Muscle of back (tissue), 11 donors: ENCODE measurements around the gene PSME1. TPM values are rescaled to one million over a fixed set of nuclear protein-coding genes. Genes with fewer than 3 reads are reported as not detected.
"Not testable (repeated sequence)": the region's sequence is repeated elsewhere in the genome, so short reads cannot be mapped to it uniquely, and the experiment has no call there.

Experiments
- DNase-seq, 3 donors: peaks; one replicate each; pipeline versions ENCODE4 v3.0.0 to v3.0.0-alpha.2; 2013
- polyA plus RNA-seq, 10 donors: library from polyadenylated mRNA; unstranded; fragments of 120-200 nt; gene quantifications; one replicate each; pipeline ENCODE4 v1.2.1, GENCODE V29; 2013; ENCODE audit not compliant: insufficient read length in 10 of 10

The PSME1 gene
- polyA plus RNA-seq, 10 donors: 96.2 to 122 (median 112) TPM

- DNase-seq: no peak
Observed at GRCh38 chr14:24100982-24101494, 35.0 kb upstream of the PSME1 start.

- no peak for DNase-seq
Observed at GRCh38 chr14:24102357-24103048, 33.5 kb upstream of the PSME1 start.

DNA sequence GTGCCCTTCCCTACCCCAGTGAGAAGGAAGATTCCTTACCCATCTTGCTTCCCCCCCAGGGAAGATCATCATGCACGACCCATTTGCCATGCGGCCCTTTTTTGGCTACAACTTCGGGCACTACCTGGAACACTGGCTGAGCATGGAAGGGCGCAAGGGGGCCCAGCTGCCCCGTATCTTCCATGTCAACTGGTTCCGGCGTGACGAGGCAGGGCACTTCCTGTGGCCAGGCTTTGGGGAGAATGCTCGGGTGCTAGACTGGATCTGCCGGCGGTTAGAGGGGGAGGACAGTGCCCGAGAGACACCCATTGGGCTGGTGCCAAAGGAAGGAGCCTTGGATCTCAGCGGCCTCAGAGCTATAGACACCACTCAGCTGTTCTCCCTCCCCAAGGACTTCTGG is 32.5 kb upstream of the PSME1 start:
- DNase-seq: no peak

GRCh38 chr14:24105609-24106239 is 30.3 kb upstream of the PSME1 start:
- DNase-seq: not testable (repeated sequence)

DNA sequence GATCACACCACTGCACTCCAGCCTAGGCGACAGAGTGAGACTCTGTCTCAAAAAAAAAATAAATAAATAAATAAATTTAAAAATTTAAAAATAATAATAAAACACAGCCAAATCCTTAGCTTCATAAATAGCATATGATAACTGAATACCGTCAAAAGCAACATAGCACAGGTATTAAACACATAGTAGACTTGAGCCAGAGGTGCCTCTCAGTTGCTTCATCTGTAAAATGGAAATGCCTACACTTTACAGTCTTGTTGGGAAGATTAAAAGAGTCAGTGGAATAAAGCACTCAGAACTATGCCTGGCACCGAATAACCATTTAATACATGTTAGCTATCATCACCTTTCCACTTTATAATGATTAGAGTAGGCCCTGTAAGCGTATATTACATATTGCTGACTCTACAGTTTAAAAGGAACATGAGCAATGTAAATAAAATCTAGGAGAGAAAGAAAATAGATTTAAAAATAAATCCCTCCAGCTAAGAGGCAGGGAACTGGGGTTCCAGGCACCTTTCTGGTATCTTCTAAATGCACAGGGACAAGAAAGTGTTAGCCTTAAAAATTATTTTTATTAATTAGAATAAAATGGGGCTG is 29.2 kb upstream of the PSME1 start:
- DNase-seq: no peak

DNA sequence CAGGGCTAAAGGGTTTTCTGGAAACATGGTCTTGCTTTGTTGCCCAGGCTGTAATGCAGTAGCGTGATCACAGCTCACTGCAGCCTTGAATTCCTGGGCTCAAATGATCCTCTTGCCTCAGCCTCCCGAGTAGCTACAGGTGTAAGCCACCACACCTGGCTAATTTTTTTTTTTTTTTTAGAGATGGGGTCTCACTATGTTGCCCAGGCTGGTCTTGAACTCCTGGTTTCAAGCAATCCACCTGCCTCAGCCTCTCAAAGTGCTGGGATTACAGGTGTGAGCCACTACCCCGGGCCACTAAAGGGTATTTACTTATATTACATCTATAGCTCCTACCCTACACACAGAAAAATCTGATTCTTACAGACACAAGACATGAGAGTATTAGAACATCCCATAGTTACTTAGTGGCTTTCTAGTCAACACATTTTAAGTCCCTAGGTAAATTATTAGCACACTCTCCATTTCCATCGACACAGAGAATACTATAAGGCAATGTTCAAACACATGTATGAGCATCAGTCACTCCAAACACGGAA is 27.6 kb upstream of the PSME1 start:
- no peak for DNase-seq

DNA sequence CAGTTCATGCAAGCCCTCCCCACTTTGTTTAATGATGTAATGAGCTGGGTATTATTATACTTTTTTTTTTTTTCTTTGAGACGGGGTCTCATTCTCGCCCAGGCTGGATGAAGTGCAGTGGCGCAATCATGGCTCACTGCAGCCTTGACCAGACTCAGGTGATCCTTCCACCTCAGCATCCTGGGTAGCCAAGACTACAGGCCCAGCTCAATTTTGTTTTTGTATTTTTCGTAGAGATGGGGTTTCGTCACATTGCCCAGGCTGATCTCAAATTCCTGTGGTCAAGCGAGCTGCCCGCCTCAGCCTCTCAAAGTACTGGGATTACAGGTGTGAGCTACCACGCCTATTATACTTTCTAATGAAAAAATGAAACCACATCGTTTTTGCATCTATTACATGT is 25.9 kb upstream of the PSME1 start:
- no peak for DNase-seq

- no peak for DNase-seq
Observed at GRCh38 chr14:24110523-24110922, 25.5 kb upstream of the PSME1 start.

DNA sequence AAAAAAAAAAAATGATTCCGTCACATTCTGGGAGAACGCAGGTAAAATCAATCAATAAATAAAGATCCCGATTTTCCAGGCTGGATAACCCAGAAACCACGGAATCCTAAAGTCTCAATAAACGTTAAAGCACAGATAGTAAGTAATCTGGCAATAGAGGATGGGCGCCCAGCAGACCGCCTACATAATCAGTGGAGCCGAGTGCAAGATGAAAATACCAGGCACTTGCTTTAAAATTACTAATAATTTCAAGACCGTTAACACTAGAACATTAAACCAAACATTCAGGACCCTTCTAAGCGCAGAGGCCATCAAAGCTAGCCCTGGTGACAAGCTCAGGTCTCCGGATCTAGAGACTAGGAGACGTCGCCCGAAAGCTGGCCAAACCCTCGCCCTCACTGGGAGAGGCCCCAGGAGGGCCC is 22.6 kb upstream of the PSME1 start:
- DNase-seq: no peak

- DNase-seq: peak; percentile 87 to 95 (median 89)
Observed at GRCh38 chr14:24113801-24114531, 22.0 kb upstream of the PSME1 start.

GRCh38 chr14:24114532-24115421 is 21.2 kb upstream of the PSME1 start, which contains the start of the genes DCAF11 and NRL:
Gene DCAF11, plus strand, starts transcription at chr14:24114777. Its CDS starts 818 bp downstream, at chr14:24115595.
Gene NRL, minus strand, starts transcription at chr14:24114949. Its CDS starts 32,101 bp downstream, at chr14:24082848.
- peak; percentile 99 to 100 (median 100) for DNase-seq

- no peak for DNase-seq
Observed at GRCh38 chr14:24115422-24116127, 20.4 kb upstream of the PSME1 start.

- no peak for DNase-seq
Observed at GRCh38 chr14:24116128-24116814, 19.7 kb upstream of the PSME1 start.

DNA sequence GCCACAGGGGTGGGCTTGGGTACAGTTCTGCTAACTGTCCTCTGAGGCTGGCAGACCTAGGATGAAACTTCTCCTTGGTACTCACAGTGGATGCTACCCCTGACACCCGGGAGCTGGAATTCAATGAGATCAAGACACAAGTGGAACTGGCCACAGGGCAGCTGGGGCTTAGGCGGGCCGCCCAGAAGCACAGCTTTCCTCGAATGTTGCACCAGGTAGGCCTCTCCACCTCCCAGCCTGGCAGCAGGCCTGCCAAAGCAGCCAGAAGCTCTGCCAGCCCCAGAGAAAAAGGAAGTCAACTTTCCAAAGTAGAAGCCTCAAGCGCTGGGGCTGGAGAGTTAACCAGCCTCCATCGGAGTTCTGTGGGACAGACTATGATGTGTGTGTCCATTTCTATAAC is 18.8 kb upstream of the PSME1 start:
- no peak for DNase-seq

DNA sequence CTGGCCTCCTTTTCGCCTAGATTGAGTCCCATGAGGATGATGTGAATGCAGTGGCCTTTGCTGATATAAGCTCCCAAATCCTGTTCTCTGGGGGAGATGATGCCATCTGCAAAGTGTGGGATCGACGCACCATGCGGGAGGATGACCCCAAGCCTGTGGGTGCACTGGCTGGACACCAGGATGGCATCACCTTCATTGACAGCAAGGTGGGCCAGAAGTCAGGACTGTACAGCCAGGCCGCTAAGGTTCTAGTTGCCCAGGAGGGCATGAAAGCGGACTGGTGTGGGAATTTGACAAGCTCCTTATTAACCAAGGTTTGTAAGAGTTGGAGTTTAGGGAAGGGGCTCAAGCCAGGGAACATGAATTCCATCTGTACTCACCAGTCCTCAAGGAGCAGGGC is 16.3 kb upstream of the PSME1 start:
- DNase-seq: no peak

DNA sequence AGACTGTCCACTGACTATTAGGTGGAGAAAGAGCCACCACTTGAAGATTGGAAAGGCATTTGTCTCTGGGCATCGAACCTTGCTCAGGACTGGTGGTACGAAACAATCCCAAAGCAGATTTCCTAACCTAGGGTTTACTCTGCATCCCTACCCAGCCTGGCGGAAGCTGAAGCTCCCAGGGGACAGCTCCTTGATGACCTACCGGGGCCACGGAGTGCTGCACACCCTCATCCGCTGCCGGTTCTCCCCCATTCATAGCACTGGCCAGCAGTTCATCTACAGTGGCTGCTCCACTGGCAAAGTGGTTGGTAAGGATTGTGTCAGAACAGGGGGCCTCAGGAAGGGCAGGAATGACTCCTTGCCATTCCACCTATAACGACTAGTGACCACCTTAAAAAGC is 14.8 kb upstream of the PSME1 start:
- no peak for DNase-seq

GRCh38 chr14:24122416-24122815 is 13.6 kb upstream of the PSME1 start:
- DNase-seq: no peak

DNA sequence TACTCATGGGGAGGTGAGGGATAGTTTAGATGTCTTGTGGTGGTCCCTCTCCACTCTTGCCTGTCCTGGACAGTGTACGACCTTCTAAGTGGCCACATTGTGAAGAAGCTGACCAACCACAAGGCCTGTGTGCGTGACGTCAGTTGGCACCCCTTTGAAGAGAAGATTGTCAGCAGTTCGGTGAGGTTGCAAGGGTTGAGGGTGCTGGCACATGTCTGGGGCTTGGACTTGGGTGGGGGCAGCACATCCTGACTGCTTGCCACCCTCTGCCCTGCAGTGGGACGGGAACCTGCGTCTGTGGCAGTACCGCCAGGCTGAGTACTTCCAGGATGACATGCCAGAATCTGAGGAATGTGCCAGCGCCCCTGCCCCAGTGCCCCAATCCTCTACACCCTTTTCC is 13.1 kb upstream of the PSME1 start:
- no peak for DNase-seq
